Inferior parietal cortex (tissue), 1 donor: ENCODE data around the gene ZNF675.
A peak's percentile ranks its signal among the peaks of the same experiment; 100 is the strongest.
"Not testable (repeated sequence)": the region's sequence is repeated elsewhere in the genome, so short reads cannot be mapped to it uniquely, and the experiment has no call there.

Experiments
- DNase-seq: peaks from one replicate; pipeline ENCODE4 v3.0.0-alpha.2; 2016; ENCODE audit errors: extremely low spot score

The ZNF675 gene

GRCh38 chr19:23686621-23687423 lies at the start of gene ZNF675:
Gene ZNF675, minus strand, starts transcription at chr19:23687212. Its CDS starts 179 bp downstream, at chr19:23687033.
- peak; percentile 95 for DNase-seq

GRCh38 chr19:23730729-23731465 lies 43.9 kb upstream of the ZNF675 start:
- DNase-seq = not testable (repeated sequence)

- not testable (repeated sequence) for DNase-seq
Observed at GRCh38 chr19:23724161-23724560, 37.1 kb upstream of the ZNF675 start.

- DNase-seq = no peak
Observed at GRCh38 chr19:23718802-23719201, 31.8 kb upstream of the ZNF675 start.

- DNase-seq = no peak
Observed at GRCh38 chr19:23716792-23717191, 29.8 kb upstream of the ZNF675 start.

- no peak for DNase-seq
Observed at GRCh38 chr19:23709347-23709746, 22.3 kb upstream of the ZNF675 start.

- DNase-seq = no peak
Observed at GRCh38 chr19:23706657-23707056, 19.6 kb upstream of the ZNF675 start.

GRCh38 chr19:23699521-23699860 lies 12.5 kb upstream of the ZNF675 start:
- no peak for DNase-seq

GRCh38 chr19:23698711-23699520 lies 11.9 kb upstream of the ZNF675 start:
- DNase-seq = no peak

- not testable (repeated sequence) for DNase-seq
Observed at GRCh38 chr19:23692937-23693336, 5.9 kb upstream of the ZNF675 start.

- DNase-seq = no peak
Observed at GRCh38 chr19:23673132-23673531, 13.9 kb downstream of the ZNF675 start.

- not testable (repeated sequence) for DNase-seq
Observed at GRCh38 chr19:23668606-23669005, 18.4 kb downstream of the ZNF675 start.

- no peak for DNase-seq
Observed at GRCh38 chr19:23665651-23666410, 21.2 kb downstream of the ZNF675 start.

- DNase-seq = not testable (repeated sequence)
Observed at GRCh38 chr19:23649817-23650216, 37.2 kb downstream of the ZNF675 start.
